Activated T-cell treated with anti-CD3 and anti-CD28 coated beads, Interleukin-2, amount 50 U/mL, for 4 hours (primary cell): ENCODE measurements around the gene UBA5. TPM values are rescaled to one million over a fixed set of nuclear protein-coding genes. Genes with fewer than 3 reads are reported as not detected.
A peak's percentile ranks its signal among the peaks of the same experiment; 100 is the strongest.

Experiments used
- ATAC-seq, 2 donors: fragments of 200-7000 bp; cut with Tn5 transposase; one replicate each; pipeline ENCODE4 v1.10.0; 2021
- DNase-seq: peaks from one replicate; pipeline ENCODE4 v3.0.0-alpha.2; 2020
- H3K27me3 Mint-ChIP-seq: one replicate; pipeline ENCODE4 v1.8.0; 2021; ENCODE audit warnings: low read depth, mixed read lengths
- H3K36me3 Mint-ChIP-seq: one replicate; pipeline ENCODE4 v1.8.0; 2022; ENCODE audit warnings: mixed read lengths; ENCODE audit not compliant: insufficient read depth
- H3K4me1 Mint-ChIP-seq: one replicate; pipeline ENCODE4 v1.8.0; 2021; ENCODE audit warnings: low read depth, mixed read lengths
- H3K4me3 Mint-ChIP-seq: one replicate; pipeline ENCODE4 v1.8.0; 2021; ENCODE audit warnings: mild to moderate bottlenecking, moderate library complexity, mixed read lengths
- H3K9me3 Mint-ChIP-seq: one replicate; pipeline ENCODE4 v1.8.0; 2021; ENCODE audit warnings: mixed read lengths
- total RNA-seq, 3 donors: library from RNA; stranded (reverse); gene quantifications; one replicate each; pipeline ENCODE4 v1.2.1, GENCODE V29; 2021

UBA5 gene
- total RNA-seq, 3 donors from 2014 or later, result 57.9 to 63.4 (median 61.1) TPM

- no peaks in the 10 kb centered on the region for H3K9me3 Mint-ChIP-seq
- peak overlapping the region; percentile 98 for H3K4me3 Mint-ChIP-seq
- H3K27me3 Mint-ChIP-seq, result no peaks in the 10 kb centered on the region
- ATAC-seq (peak; percentile 27 to 32), DNase-seq (no peak)
- H3K36me3 Mint-ChIP-seq, result peaks cover 9% of the 10 kb centered on the region
- peaks cover 43% of the 10 kb centered on the region for H3K4me1 Mint-ChIP-seq
Measured at GRCh38 chr3:132660811-132661070, 612 bp downstream of the UBA5 start.

- Mint-ChIP-seq H3K27me3 (no peaks in the 10 kb centered on the region), H3K4me3 (peak overlapping the region; percentile 98), H3K4me1 (peaks cover 45% of the 10 kb centered on the region), H3K36me3 (peaks cover 9% of the 10 kb centered on the region), H3K9me3 (no peaks in the 10 kb centered on the region)
- ATAC-seq (no peak), DNase-seq (no peak)
Measured at GRCh38 chr3:132661101-132661500, 972 bp downstream of the UBA5 start.

GRCh38 chr3:132662212-132662611 is 2.1 kb downstream of the UBA5 start:
- peak overlapping the region; percentile 31 for H3K4me3 Mint-ChIP-seq
- H3K4me1 Mint-ChIP-seq, result peaks cover 47% of the 10 kb centered on the region
- no peak for DNase-seq
- no peaks in the 10 kb centered on the region for H3K27me3 Mint-ChIP-seq
- H3K36me3 Mint-ChIP-seq, result peaks cover 9% of the 10 kb centered on the region
- H3K9me3 Mint-ChIP-seq, result no peaks in the 10 kb centered on the region
- no peak for ATAC-seq

- no peak overlapping the region for H3K4me3 Mint-ChIP-seq
- no peaks in the 10 kb centered on the region for H3K9me3 Mint-ChIP-seq
- ATAC-seq (no peak), DNase-seq (no peak)
- no peaks in the 10 kb centered on the region for H3K27me3 Mint-ChIP-seq
- peaks cover 39% of the 10 kb centered on the region for H3K4me1 Mint-ChIP-seq
- peaks cover 9% of the 10 kb centered on the region for H3K36me3 Mint-ChIP-seq
Measured at GRCh38 chr3:132665230-132665745, 5.2 kb downstream of the UBA5 start.

- Mint-ChIP-seq H3K4me1 (peaks cover 21% of the 10 kb centered on the region), H3K9me3 (no peaks in the 10 kb centered on the region), H3K27me3 (no peaks in the 10 kb centered on the region), H3K4me3 (no peak overlapping the region), H3K36me3 (peaks cover 16% of the 10 kb centered on the region)
- DNase-seq (no peak), ATAC-seq (no peak)
Measured at GRCh38 chr3:132669256-132669777, 9.2 kb downstream of the UBA5 start.

GRCh38 chr3:132675408-132675807 is 15.3 kb downstream of the UBA5 start:
- peak in 1 of 2 donors; percentile 25 for ATAC-seq

GRCh38 chr3:132679911-132680310 is 19.8 kb downstream of the UBA5 start:
- Mint-ChIP-seq H3K36me3 (peaks cover 23% of the 10 kb centered on the region), H3K9me3 (no peaks in the 10 kb centered on the region), H3K4me3 (no peak overlapping the region), H3K4me1 (no peaks in the 10 kb centered on the region), H3K27me3 (no peaks in the 10 kb centered on the region)
- no peak for DNase-seq
- no peak for ATAC-seq

More at GRCh38 chr3:132675408-132675807, 15.3 kb downstream of the UBA5 start:
- H3K4me3 Mint-ChIP-seq, result no peak overlapping the region
- H3K36me3 Mint-ChIP-seq, result peaks cover 27% of the 10 kb centered on the region
- DNase-seq, result no peak
- no peaks in the 10 kb centered on the region for H3K4me1 Mint-ChIP-seq
- no peaks in the 10 kb centered on the region for H3K27me3 Mint-ChIP-seq
- H3K9me3 Mint-ChIP-seq, result no peaks in the 10 kb centered on the region

GRCh38 chr3:132681421-132681820 is 21.3 kb downstream of the UBA5 start:
- Mint-ChIP-seq H3K9me3 (no peaks in the 10 kb centered on the region), H3K4me1 (no peaks in the 10 kb centered on the region), H3K36me3 (peaks cover 20% of the 10 kb centered on the region), H3K4me3 (no peak overlapping the region), H3K27me3 (no peaks in the 10 kb centered on the region)
- DNase-seq (no peak), ATAC-seq (no peak)

GRCh38 chr3:132682201-132682600 is 22.1 kb downstream of the UBA5 start:
- DNase-seq, result no peak
- H3K4me3 Mint-ChIP-seq, result no peak overlapping the region
- no peak for ATAC-seq
- no peaks in the 10 kb centered on the region for H3K4me1 Mint-ChIP-seq
- peaks cover 22% of the 10 kb centered on the region for H3K36me3 Mint-ChIP-seq
- no peaks in the 10 kb centered on the region for H3K27me3 Mint-ChIP-seq
- H3K9me3 Mint-ChIP-seq, result no peaks in the 10 kb centered on the region

- ATAC-seq (no peak), DNase-seq (no peak)
- Mint-ChIP-seq H3K4me1 (no peaks in the 10 kb centered on the region), H3K27me3 (no peaks in the 10 kb centered on the region), H3K4me3 (no peak overlapping the region), H3K36me3 (peaks cover 32% of the 10 kb centered on the region), H3K9me3 (no peaks in the 10 kb centered on the region)
Measured at GRCh38 chr3:132690040-132690439, 29.9 kb downstream of the UBA5 start.

- H3K4me3 Mint-ChIP-seq, result no peak overlapping the region
- H3K27me3 Mint-ChIP-seq, result no peaks in the 10 kb centered on the region
- H3K9me3 Mint-ChIP-seq, result no peaks in the 10 kb centered on the region
- ATAC-seq (no peak), DNase-seq (no peak)
- H3K36me3 Mint-ChIP-seq, result peaks cover 30% of the 10 kb centered on the region
- H3K4me1 Mint-ChIP-seq, result peaks cover 2% of the 10 kb centered on the region
Measured at GRCh38 chr3:132694991-132695390, 34.9 kb downstream of the UBA5 start.

GRCh38 chr3:132695422-132695821 is 35.3 kb downstream of the UBA5 start:
- H3K36me3 Mint-ChIP-seq, result peaks cover 28% of the 10 kb centered on the region
- no peak for DNase-seq
- peaks cover 2% of the 10 kb centered on the region for H3K4me1 Mint-ChIP-seq
- H3K4me3 Mint-ChIP-seq, result no peak overlapping the region
- no peaks in the 10 kb centered on the region for H3K9me3 Mint-ChIP-seq
- H3K27me3 Mint-ChIP-seq, result no peaks in the 10 kb centered on the region
- no peak for ATAC-seq

- Mint-ChIP-seq H3K27me3 (no peaks in the 10 kb centered on the region), H3K9me3 (no peaks in the 10 kb centered on the region), H3K36me3 (peaks cover 41% of the 10 kb centered on the region), H3K4me1 (no peaks in the 10 kb centered on the region), H3K4me3 (no peak overlapping the region)
- ATAC-seq (no peak), DNase-seq (no peak)
Measured at GRCh38 chr3:132703733-132704132, 43.6 kb downstream of the UBA5 start.

GRCh38 chr3:132709761-132710160 is 49.6 kb downstream of the UBA5 start:
- Mint-ChIP-seq H3K9me3 (no peaks in the 10 kb centered on the region), H3K4me3 (no peak overlapping the region), H3K36me3 (peaks cover 36% of the 10 kb centered on the region), H3K4me1 (no peaks in the 10 kb centered on the region), H3K27me3 (no peaks in the 10 kb centered on the region)
- DNase-seq (no peak), ATAC-seq (no peak)

GRCh38 chr3:132710311-132710710 is 50.2 kb downstream of the UBA5 start:
- H3K36me3 Mint-ChIP-seq, result peaks cover 34% of the 10 kb centered on the region

More at GRCh38 chr3:132710311-132710710, 50.2 kb downstream of the UBA5 start:
- ATAC-seq (no peak), DNase-seq (no peak)
- no peaks in the 10 kb centered on the region for H3K4me1 Mint-ChIP-seq
- H3K27me3 Mint-ChIP-seq, result no peaks in the 10 kb centered on the region
- no peaks in the 10 kb centered on the region for H3K9me3 Mint-ChIP-seq
- no peak overlapping the region for H3K4me3 Mint-ChIP-seq
